Upper lobe of left lung (tissue), 6 donors: ENCODE results near the gene SPDYE3. TPM values are rescaled to one million over a fixed set of nuclear protein-coding genes. Genes with fewer than 3 reads are reported as not detected.
"Not testable (repeated sequence)": the region's sequence is repeated elsewhere in the genome, so short reads cannot be mapped to it uniquely, and the experiment has no call there.

ENCODE experiments used
- ATAC-seq, 2 donors: fragments of 200-7000 bp; cut with Tn5 transposase; one replicate each; pipeline ENCODE4 v1.9.1; 2022; ENCODE audit warnings: mild to moderate bottlenecking in 2 of 2, moderate library complexity in 2 of 2; ENCODE audit not compliant: low FRiP score in 2 of 2
- DNase-seq, 2 donors: peaks; one replicate each; pipeline ENCODE4 v3.0.0-alpha.2; 2019 to 2020
- H3K27ac ChIP-seq, 4 donors: fragments of 200-600 bp; sonication (generic); one replicate each; pipeline ENCODE4 v1.5.1; 2016 to 2019
- H3K27me3 ChIP-seq, 4 donors: fragments of 200-600 bp; sonication (generic); one replicate each; pipeline ENCODE4 v1.5.1; 2017 to 2019
- H3K36me3 ChIP-seq, 4 donors: fragments of 200-600 bp; sonication (generic); one replicate each; pipeline ENCODE4 v1.5.1; 2016 to 2019
- H3K4me1 ChIP-seq, 4 donors: fragments of 200-600 bp; sonication (generic); one replicate each; pipeline ENCODE4 v1.5.1; 2018 to 2019
- H3K4me3 ChIP-seq, 4 donors: fragments of 200-600 bp; sonication (generic); one replicate each; pipeline ENCODE4 v1.5.1; 2017 to 2019; ENCODE audit warnings: mild to moderate bottlenecking in 2 of 4, moderate library complexity in 1 of 4
- H3K9me3 ChIP-seq, 4 donors: fragments of 200-600 bp; sonication (generic); one replicate each; pipeline ENCODE4 v1.5.1; 2018 to 2019
- EP300 ChIP-seq, 4 donors: sonication (generic); formaldehyde crosslinking; IDR thresholded peaks; one replicate each; pipeline ENCODE4 v1.5.1; 2017; ENCODE audit warnings: antibody characterized with exemption in 4 of 4, control low read depth in 2 of 4
- POLR2A ChIP-seq, 4 donors: fragments of 450-650 bp; IDR thresholded peaks; one replicate each; pipeline ENCODE4 v1.5.1; 2016 to 2017; ENCODE audit warnings: antibody characterized with exemption in 4 of 4, mild to moderate bottlenecking in 2 of 4
- POLR2AphosphoS5 ChIP-seq, 2 donors: sonication (generic); formaldehyde crosslinking; IDR thresholded peaks; one replicate each; pipeline ENCODE4 v1.5.1; 2017; ENCODE audit warnings: antibody characterized with exemption in 2 of 2
- WGBS, 2 donors: methylation state at CpG; one replicate each; pipeline ENCODE4 v1.1.5; 2017 to 2018; 5-methylcytosine and 5-hydroxymethylcytosine counted together
- total RNA-seq, 6 donors: library from RNA; depleted of rRNA in 4 of 6; stranded (reverse); fragments of >200 nt in 4 of 6; gene quantifications; one replicate each; pipeline versions ENCODE4 v1.1.0 to v1.2.1, GENCODE V29; 2016 to 2021
- TF ChIP-seq, protein P1 (sequence below), 6 experiments: fragments of 450-650 bp in 4 of 6; fragments of 200-600 bp in 2 of 6; sonication (generic) in 2 of 6; IDR thresholded peaks; one replicate each; pipeline ENCODE4 v1.5.1; 2016 to 2019; ENCODE audit warnings: antibody characterized with exemption in 6 of 6
- donor health status: DM: no; HTN: no; CAD: no; lungs with moderate emphysema.
- donor health status: DM: no; HTN: yes; CAD: no; lungs with severe emphysema.

SPDYE3 gene
- total RNA-seq, 6 donors from 2014 or later, result not detected

DNA sequence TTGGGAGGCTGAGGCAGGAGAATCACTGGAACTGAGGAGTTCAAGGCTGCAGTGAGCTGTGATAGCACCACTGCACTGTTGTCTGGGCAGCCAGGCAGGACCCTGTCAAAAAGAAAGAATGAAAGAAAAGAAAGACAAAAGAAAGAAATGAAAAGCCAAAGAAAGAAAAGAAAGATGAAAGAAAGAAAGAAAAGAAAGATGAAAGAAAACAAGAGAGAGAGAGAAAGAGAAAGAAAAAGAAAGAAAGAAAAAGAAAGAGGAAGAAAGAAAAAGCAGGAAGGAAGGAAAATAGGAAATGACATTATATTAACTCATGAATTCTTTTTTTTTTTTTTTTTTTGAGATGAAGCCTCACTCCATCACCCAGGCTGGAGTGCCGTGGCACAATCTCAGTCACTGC, 32.4 kb upstream of the SPDYE3 start:
- H3K36me3 ChIP-seq, result no peaks in the 10 kb centered on the region
- H3K4me3 ChIP-seq, result no peak overlapping the region
- no peaks in the 10 kb centered on the region for H3K27me3 ChIP-seq
- ATAC-seq, result no peak
- WGBS, 2 donors, result 65 to 69% methylated on average over 1 of the region's 1 CpG
- H3K9me3 ChIP-seq, result no peaks in the 10 kb centered on the region
- no peak overlapping the region for H3K27ac ChIP-seq
- DNase-seq, result no peak
- peaks cover 11 to 20% (median 14%) of the 10 kb centered on the region in 4 donors for H3K4me1 ChIP-seq
- TF ChIP-seq POLR2A (IDR thresholded peaks at IDR 0.05), result no peak
- TF ChIP-seq, protein P1, sequence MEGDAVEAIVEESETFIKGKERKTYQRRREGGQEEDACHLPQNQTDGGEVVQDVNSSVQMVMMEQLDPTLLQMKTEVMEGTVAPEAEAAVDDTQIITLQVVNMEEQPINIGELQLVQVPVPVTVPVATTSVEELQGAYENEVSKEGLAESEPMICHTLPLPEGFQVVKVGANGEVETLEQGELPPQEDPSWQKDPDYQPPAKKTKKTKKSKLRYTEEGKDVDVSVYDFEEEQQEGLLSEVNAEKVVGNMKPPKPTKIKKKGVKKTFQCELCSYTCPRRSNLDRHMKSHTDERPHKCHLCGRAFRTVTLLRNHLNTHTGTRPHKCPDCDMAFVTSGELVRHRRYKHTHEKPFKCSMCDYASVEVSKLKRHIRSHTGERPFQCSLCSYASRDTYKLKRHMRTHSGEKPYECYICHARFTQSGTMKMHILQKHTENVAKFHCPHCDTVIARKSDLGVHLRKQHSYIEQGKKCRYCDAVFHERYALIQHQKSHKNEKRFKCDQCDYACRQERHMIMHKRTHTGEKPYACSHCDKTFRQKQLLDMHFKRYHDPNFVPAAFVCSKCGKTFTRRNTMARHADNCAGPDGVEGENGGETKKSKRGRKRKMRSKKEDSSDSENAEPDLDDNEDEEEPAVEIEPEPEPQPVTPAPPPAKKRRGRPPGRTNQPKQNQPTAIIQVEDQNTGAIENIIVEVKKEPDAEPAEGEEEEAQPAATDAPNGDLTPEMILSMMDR (IDR thresholded peaks at IDR 0.05), result no peak
- TF ChIP-seq POLR2AphosphoS5 (IDR thresholded peaks at IDR 0.05), result no peak
- no peak for TF ChIP-seq EP300 (IDR thresholded peaks at IDR 0.05)

DNA sequence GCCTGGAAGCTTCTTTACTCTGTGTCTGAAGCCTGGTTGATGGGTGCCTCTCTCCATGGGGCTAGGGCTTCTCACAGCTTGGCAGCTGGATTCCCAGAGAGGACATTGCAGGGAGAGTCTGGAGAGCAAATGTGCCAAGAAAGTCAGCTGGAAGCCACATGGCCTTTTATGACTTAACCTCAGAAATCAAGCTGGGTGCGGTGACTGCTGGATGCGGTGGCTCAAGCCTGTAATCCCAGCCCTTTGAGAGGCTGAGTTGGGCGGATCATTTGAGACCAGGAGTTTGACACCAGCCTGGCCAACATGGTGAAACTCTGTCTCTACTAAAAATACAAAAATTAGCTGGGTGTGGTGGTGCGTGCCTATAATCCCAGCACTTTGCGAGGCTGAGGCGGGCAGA, 31.4 kb upstream of the SPDYE3 start:
- H3K27ac ChIP-seq, H3K9me3 ChIP-seq, H3K36me3 ChIP-seq, ATAC-seq, H3K4me3 ChIP-seq, DNase-seq, H3K27me3 ChIP-seq: not testable (repeated sequence)
- H3K4me1 ChIP-seq, result peaks cover 5 to 13% (median 9%) of the 10 kb centered on the region in 4 donors
- WGBS, 2 donors, result 89 to 98% methylated on average over 6 of the region's 6 CpGs

DNA sequence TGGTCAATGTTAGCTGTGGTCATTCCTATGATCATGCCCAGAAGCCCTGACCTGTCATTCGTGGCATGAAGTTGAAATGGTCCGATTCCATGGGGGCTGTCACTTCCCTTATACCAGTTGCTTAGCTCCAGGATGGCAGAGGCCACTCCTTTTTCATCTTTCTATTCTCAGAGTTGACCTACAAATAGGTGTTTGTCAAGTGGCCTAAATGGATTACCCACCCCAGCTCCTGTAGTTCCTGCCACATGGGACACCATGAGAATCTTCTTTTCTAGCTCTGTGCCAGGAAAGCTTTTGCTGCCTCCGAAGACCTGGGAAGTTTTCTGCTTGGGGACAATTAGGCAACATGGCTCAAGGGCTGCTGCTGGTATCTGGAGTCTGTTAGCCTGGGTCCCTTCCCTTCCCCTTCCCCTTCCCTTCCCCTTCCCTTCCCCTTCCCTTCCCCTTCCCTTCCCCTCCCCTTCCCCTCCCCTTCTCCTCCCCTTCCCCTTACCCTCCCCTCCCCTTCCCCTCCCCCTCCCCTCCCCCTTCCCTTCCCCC, 25.4 kb upstream of the SPDYE3 start:
- H3K27ac ChIP-seq, H3K4me1 ChIP-seq, DNase-seq, H3K4me3 ChIP-seq, H3K27me3 ChIP-seq, H3K36me3 ChIP-seq, H3K9me3 ChIP-seq, ATAC-seq: not testable (repeated sequence)
- WGBS, 2 donors, result 75 to 81% methylated on average over 3 of the region's 3 CpGs

DNA sequence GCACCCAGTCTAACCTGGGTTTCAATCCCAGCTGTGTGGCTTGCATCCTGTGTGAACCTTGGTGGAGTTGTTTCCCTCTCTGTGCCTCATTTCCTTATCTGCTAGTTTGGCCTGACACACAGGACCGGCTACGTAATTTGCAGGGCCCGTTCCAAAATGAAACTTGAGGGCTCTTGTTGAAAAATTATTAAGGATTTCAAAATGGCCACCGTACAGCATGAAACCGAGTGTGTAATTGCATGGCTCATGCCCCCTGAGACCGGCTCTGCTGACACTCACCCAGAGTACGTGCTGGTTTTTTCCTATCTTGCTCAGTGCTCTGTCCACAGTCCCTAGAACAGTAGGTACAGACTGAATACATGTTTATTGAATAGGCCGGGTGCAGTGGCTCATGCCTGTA, 24.4 kb upstream of the SPDYE3 start:
- DNase-seq, H3K9me3 ChIP-seq, H3K27ac ChIP-seq, H3K36me3 ChIP-seq, H3K4me3 ChIP-seq, H3K27me3 ChIP-seq, H3K4me1 ChIP-seq: not testable (repeated sequence)
- ATAC-seq, result peak in 1 of 2 donors; percentile 80
- whole genome bisulfite sequencing, 2 donors, result 86% methylated on average over 8 of the region's 8 CpGs; no CpG with 5 or more reads in 1 of the 2 donors

DNA sequence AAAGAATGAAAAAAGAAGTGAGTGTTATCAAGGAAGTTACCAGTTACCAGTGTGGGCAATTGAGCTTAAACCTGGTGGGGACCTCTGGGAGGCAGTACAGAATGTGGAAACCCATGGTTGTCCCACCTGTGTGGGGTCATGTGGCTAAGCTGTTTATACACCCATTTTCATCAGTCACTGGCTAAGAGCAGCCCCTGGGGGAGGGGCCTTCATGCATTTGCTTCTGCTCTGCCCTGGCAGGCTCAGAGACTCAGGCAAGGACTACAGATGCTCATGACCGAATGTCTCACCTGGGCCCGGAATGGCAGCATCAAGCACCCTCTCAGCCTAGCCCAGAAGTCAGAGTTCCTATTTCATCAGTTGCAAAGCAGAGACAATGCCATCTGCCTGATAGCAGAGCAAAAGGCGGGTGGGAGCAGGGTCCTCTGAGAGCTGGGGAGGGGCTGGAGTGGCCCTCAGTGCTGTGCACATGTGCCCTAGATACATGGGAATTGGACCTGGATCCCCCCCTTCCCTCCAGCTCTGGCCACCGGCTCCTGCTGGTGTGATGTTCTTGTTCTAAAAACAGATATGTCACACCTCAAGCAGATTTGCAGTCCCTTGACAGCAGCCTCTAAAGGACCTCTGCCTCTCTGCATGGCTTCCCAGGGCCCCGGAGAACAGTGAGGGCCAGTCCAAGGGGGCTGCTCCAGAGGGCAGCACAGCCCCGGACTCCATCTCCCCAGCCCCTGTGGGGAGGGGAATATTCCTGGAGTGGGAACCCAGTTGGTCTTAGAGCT, 20.1 kb upstream of the SPDYE3 start:
- not testable (repeated sequence) for H3K36me3 ChIP-seq, H3K4me3 ChIP-seq, H3K27ac ChIP-seq, H3K9me3 ChIP-seq, H3K4me1 ChIP-seq, DNase-seq, ATAC-seq, H3K27me3 ChIP-seq
- 87 to 90% methylated on average over 6 of the region's 6 CpGs for WGBS, 2 donors

DNA sequence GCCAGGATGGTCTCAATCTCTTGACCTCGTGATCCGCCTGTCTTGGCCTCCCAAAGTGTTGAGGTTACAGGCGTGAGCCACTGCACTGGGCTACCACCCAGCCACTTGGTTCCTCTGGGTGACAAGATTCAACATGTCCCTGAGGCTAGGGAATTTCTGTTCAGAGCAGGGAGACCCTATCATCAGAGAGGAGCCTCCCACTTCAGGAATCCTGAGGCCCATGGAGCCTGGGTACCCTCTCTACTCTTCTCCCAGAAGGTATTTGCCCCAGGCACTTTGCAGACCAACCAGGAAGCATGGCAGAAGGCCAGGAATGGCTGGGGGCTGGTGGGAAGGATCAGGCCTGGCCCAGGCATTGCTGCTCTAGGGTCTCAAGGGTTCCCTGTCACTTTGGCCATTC, 19.2 kb upstream of the SPDYE3 start:
- not testable (repeated sequence) for ATAC-seq

DNA sequence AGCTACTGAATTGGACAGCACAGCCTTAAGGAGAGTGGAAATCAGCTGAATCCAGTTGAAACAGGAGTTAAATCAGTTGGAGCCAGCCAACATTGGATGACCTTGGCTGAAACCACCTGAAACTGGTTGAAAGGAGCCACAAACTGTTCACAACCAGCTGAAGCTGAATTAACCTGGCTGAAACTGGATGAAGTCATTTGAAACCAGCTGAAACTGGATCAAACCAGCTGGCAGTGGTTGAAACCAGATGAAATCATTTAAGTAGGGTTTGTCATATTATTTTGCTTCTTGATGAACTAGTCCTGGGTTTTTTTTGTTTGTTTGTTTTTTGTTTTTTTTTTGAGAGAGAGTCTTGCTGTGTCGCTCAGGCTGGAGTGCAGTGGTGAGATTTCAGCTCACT, 15.3 kb upstream of the SPDYE3 start:
- H3K4me1 ChIP-seq, H3K27ac ChIP-seq, H3K4me3 ChIP-seq, H3K9me3 ChIP-seq, H3K27me3 ChIP-seq, ATAC-seq, H3K36me3 ChIP-seq, DNase-seq: not testable (repeated sequence)
- 92 to 100% methylated on average over 1 of the region's 1 CpG for WGBS, 2 donors

More for the DNA sequence above, 19.2 kb upstream of the SPDYE3 start:
- WGBS, 2 donors, result 92 to 100% methylated on average over 1 to 3 of the region's 3 CpGs
- not testable (repeated sequence) for H3K4me1 ChIP-seq, H3K27ac ChIP-seq, H3K9me3 ChIP-seq, DNase-seq, H3K27me3 ChIP-seq, H3K36me3 ChIP-seq, H3K4me3 ChIP-seq

DNA sequence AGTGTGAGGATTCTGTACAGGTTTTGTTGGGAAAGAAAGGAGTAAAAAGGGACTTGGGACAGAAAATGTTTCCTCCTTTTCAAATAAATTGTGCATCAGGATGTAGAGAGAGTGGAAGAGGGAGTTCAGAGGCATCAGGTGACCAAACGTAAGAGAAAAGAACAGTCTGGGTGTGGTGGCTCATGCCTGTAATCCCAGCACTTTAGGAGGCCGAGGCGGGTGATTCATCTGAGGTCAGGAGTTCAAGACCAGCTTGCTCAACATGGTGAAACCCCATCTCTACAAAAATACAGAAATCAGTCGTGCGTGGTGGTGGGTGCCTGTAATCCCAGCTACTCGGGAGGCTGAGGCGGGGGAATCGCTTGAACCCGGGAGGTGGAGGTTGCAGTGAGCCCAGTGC, 12.2 kb upstream of the SPDYE3 start:
- H3K27me3 ChIP-seq, DNase-seq: not testable (repeated sequence)

DNA sequence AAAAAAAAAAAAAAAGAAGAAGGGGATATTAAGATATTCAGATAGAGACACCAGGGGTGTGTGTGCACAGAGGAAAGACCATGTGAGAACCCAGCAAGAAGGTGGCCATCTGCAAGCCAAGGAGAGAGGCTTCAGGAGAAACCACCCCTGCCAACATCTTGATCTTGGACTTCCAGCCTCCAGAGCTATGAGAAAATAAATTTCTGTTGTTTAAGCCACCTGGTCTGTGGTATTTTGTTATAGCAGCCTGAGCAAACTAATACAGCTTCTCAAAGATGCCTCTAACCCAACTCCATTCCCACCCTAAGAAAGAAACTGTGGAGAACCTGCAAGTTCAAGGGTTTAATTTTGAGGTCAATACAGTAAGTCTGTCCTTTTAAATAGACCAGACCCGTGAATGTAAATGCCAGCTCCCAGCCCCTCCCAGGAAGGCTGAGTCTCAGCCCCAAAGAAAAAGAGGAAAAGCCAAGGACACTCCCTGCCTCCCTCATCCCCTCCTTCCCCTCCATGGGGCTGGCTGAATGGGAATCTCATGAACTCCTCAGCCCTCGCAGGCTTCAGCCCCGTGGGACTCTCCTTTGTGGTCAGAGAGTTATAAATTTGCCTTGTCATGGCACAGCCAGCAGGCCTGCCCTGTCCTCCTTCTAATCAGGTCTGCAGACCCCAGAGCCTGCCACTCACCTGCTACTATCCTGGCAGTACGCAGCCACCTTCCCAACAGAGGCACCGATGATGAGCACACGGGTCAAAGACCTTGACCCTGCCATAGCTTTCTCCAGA, 9.5 kb upstream of the SPDYE3 start:
- not testable (repeated sequence) for H3K4me1 ChIP-seq, DNase-seq, H3K27me3 ChIP-seq, H3K36me3 ChIP-seq, ATAC-seq, H3K9me3 ChIP-seq, H3K4me3 ChIP-seq, H3K27ac ChIP-seq
- 42 to 83% methylated on average over 1 to 2 of the region's 6 CpGs for WGBS, 2 donors

More for the DNA sequence above, 12.2 kb upstream of the SPDYE3 start:
- not testable (repeated sequence) for H3K36me3 ChIP-seq, H3K27ac ChIP-seq, ATAC-seq, H3K9me3 ChIP-seq, H3K4me3 ChIP-seq, H3K4me1 ChIP-seq
- WGBS, 2 donors, result 80 to 92% methylated on average over 9 of the region's 9 CpGs

DNA sequence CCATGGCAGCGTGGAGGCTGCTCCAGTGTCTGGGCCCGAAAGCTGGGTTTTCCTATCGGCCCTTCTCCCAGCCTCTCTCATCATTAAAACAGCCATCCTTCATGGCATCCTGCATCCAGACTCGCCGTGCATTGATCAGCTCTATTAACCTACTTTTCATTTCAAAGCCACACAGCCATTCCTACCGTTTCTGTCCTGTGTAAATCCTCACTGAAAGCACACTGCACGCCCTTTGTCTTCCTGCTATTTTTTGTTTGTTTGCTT, 8.9 kb upstream of the SPDYE3 start:
- not testable (repeated sequence) for H3K9me3 ChIP-seq, ATAC-seq, H3K27me3 ChIP-seq, H3K4me1 ChIP-seq, H3K27ac ChIP-seq, H3K4me3 ChIP-seq, DNase-seq, H3K36me3 ChIP-seq
- 87 to 94% methylated on average over 7 of the region's 7 CpGs for WGBS, 2 donors

DNA sequence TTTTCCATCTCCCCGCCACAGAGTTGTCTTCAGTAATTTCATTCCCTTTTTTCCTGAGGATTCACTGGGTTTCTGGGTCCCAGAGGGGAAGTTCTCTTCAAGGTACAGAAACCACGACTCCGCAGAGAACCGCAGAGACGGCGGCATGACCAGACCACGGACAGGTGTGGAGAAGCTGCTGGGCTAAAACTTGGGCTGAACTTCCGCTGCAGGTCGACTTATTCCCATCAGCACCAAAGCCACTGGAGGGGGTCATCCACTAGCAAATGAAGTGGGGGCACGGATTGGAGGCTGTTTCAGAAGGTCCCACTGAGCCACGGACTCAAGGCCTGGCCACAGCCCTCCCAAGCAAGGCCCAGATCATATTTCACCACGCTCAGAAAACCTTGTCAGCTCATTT, 3.0 kb upstream of the SPDYE3 start:
- WGBS, 2 donors, result 83 to 94% methylated on average over 9 to 11 of the region's 12 CpGs
- not testable (repeated sequence) for ATAC-seq

More for the DNA sequence above, 3.0 kb upstream of the SPDYE3 start:
- H3K4me1 ChIP-seq, H3K27ac ChIP-seq, DNase-seq, H3K36me3 ChIP-seq, H3K9me3 ChIP-seq, H3K4me3 ChIP-seq, H3K27me3 ChIP-seq: not testable (repeated sequence)
